GM20000 (cell line): Measurements from ENCODE around the gene TXNRD2.

Source experiments
- DNase-seq: peaks from one replicate; pipeline ENCODE4 v3.0.0; 2012; ENCODE audit warnings: low spot score
- CTCF ChIP-seq: IDR thresholded peaks from 2 replicates; pipeline ENCODE4 v1.5.1; 2012; ENCODE audit warnings: mild to moderate bottlenecking, control low read depth; ENCODE audit errors: extremely low read depth, missing control alignments

TXNRD2 gene

DNA sequence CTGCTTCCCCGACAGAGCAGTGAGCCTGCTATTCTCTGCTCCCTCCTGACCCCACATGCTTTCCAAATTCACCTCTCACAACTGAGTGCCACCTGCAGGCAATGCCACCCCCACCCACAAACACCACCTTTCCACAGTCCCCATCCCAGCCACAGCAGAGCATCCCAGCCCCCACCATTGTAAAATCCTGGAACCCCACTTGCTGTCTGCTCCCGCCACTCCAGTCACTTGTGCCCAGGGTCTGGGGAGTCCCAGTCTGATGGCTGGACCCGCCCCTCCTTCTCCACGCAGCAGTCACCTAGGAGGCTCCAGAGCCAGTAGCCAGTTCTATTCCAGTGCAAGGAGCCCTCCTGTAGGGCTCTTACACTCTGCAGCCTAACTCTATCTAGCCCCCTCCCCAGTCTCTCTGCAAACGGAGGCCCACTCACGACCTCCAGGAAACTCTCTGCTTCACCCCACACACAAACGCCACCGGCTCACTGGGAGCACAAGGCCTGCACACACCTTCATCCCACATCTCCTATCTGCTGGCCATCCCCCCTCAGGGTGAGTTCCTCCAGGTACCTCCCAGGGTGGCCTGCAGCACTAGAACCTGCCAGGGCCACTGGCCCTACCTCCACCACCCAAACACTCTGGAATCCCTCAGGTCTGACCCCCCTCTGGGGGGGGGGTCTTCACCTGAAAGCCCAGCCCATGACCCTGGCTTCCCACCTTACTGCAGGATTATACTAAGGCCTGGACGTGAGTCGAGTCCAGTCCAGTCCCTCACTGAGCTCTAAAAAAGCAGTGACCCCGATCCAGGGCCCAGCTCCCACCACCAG lies 88.3 kb downstream of the TXNRD2 start:
- no peak for TF ChIP-seq CTCF

DNA sequence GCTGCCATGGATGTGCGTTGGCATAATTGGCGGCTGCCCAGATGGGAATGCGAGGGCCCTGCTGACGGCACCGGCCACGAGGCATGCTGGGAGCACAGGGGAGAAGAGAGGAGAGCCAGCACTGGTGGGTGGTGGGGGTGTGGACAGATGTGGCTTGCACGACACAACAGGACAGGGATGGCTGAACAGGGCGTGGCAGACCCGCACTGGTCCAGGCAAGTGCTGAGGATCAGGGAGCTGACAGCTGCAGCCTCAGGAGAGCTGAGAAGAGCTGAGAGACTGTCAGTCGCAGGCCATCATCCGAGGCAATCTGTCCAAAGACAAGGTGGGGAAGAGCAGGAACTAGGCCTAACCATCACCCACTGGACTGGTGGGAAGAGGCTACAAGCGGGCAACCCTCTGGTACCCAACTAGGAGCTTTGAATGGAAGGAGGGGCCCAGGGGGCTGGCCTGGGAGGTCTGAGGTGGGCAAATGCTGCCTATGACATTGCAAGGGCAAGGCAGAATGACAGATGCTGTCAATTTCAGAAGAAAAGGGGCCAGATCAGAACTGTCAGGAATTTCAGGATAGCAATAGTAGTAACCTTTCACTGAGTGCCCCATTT lies 89.3 kb downstream of the TXNRD2 start:
- TF ChIP-seq CTCF: no peak
- no peak for DNase-seq

More for the DNA sequence above, 88.3 kb downstream of the TXNRD2 start:
- DNase-seq: no peak

- no peak for TF ChIP-seq CTCF
- DNase-seq: no peak
Measured at GRCh38 chr22:19851291-19852176, 90.1 kb downstream of the TXNRD2 start.

- TF ChIP-seq CTCF: no peak
Measured at GRCh38 chr22:19850763-19851109, 90.9 kb downstream of the TXNRD2 start.

GRCh38 chr22:19849835-19850762 lies 91.5 kb downstream of the TXNRD2 start:
- no peak for TF ChIP-seq CTCF
- no peak for DNase-seq

More at GRCh38 chr22:19850763-19851109, 90.9 kb downstream of the TXNRD2 start:
- DNase-seq: no peak

GRCh38 chr22:19848298-19849224 lies 93.1 kb downstream of the TXNRD2 start:
- TF ChIP-seq CTCF: no peak
- no peak for DNase-seq
